Stomach (tissue), 4 donors: ENCODE measurements around the gene STK38L.

Source experiments
- CTCF ChIP-seq, 7 experiments: fragments of 450-650 bp in 4 of 7; fragments of 200-600 bp in 3 of 7; sonication (generic) in 3 of 7; IDR thresholded peaks; one replicate each; pipeline ENCODE4 v1.5.1; 2016 to 2019; ENCODE audit warnings: antibody characterized with exemption in 7 of 7, control low read depth in 2 of 7, mild to moderate bottlenecking in 1 of 7
- POLR2AphosphoS5 ChIP-seq, 3 donors: sonication (generic); formaldehyde crosslinking; IDR thresholded peaks; one replicate each; pipeline ENCODE4 v1.6.1; 2016; ENCODE audit warnings: antibody characterized with exemption in 3 of 3

- TF ChIP-seq POLR2AphosphoS5 (IDR thresholded peaks at IDR 0.05): no peak
- no peak for TF ChIP-seq CTCF (IDR thresholded peaks at IDR 0.05)
Observed at GRCh38 chr12:27324530-27324929, 80.4 kb downstream of the STK38L start.
